A673 (cell line): ENCODE data around the gene SLC41A3. TPM values are rescaled to one million over a fixed set of nuclear protein-coding genes. Genes with fewer than 3 reads are reported as not detected.

Experiments
- BruUV-seq: library from RNA; stranded (reverse); fragments of 400-500 nt; replicated peaks from 2 replicates; lab custom pipeline; 2021; lab: Mats Ljungman, UMichigan
- CTCF ChIA-PET: fragments of 300-600 bp; sonication (Branson Sonifier 250); formaldehyde crosslinking; loops from one replicate; lab custom pipeline; 2022; ENCODE audit warnings: antibody characterized with exemption; lab: Charles Lee
- POLR2A ChIA-PET: fragments of 300-600 bp; sonication (Branson Sonifier 250); formaldehyde crosslinking; loops from one replicate; lab custom pipeline; 2022; ENCODE audit warnings: antibody characterized with exemption; ENCODE audit not compliant: low non-redundant PET; lab: Charles Lee
- DNase-seq: peaks from one replicate; pipeline ENCODE4 v3.0.0-alpha.2; 2015; ENCODE audit warnings: low spot score
- H3K27ac ChIP-seq: fragments of 200-600 bp; sonication (generic); 2 replicates; pipeline ENCODE4 v1.5.1; 2016; ENCODE audit warnings: mixed run types, low read depth, mild to moderate bottlenecking, mixed read lengths, antibody characterized with exemption, low read length; ENCODE audit not compliant: poor library complexity, severe bottlenecking
- H3K27me3 ChIP-seq: fragments of 200-600 bp; sonication (generic); replicated peaks from 2 replicates; pipeline ENCODE4 v1.6.1; 2017; ENCODE audit warnings: mixed run types, low read depth, mild to moderate bottlenecking, mixed read lengths, antibody characterized with exemption, low read length; ENCODE audit not compliant: insufficient read depth, poor library complexity
- H3K36me3 ChIP-seq: fragments of 200-600 bp; sonication (generic); 2 replicates; pipeline ENCODE4 v1.6.1; 2016; ENCODE audit warnings: mixed run types, mild to moderate bottlenecking, mixed read lengths, antibody characterized with exemption, low read length; ENCODE audit not compliant: insufficient read depth, poor library complexity, severe bottlenecking
- H3K4me1 ChIP-seq: fragments of 200-600 bp; sonication (generic); 2 replicates; pipeline ENCODE4 v1.6.1; 2017; ENCODE audit warnings: mixed run types, mild to moderate bottlenecking, mixed read lengths, antibody characterized with exemption, low read length; ENCODE audit not compliant: insufficient read depth, poor library complexity, severe bottlenecking
- H3K4me3 ChIP-seq: fragments of 200-600 bp; sonication (generic); 2 replicates; pipeline ENCODE4 v1.5.1; 2016; ENCODE audit warnings: low read depth, mixed run types, mild to moderate bottlenecking, mixed read lengths, low read length; ENCODE audit not compliant: poor library complexity, severe bottlenecking
- H3K9me3 ChIP-seq: fragments of 200-600 bp; sonication (generic); 2 replicates; pipeline ENCODE4 v1.6.1; 2016; ENCODE audit warnings: mixed run types, low read depth, mild to moderate bottlenecking, mixed read lengths, antibody characterized with exemption, low read length; ENCODE audit not compliant: poor library complexity, severe bottlenecking
- CTCF ChIP-seq: fragments of 300-800, 200-600 bp; sonication (generic); conservative IDR thresholded peaks from 2 replicates; pipeline ENCODE4 v1.5.1; 2017; ENCODE audit warnings: low read depth, mild to moderate bottlenecking, antibody characterized with exemption, low read length, moderate library complexity, mixed read lengths
- EZH2 ChIP-seq: fragments of 200-600 bp; sonication (generic); IDR thresholded peaks from 2 replicates; pipeline ENCODE4 v1.6.1; 2017; ENCODE audit warnings: borderline replicate concordance, low read depth, mild to moderate bottlenecking, mixed read lengths, antibody characterized with exemption, low read length; ENCODE audit not compliant: poor library complexity, severe bottlenecking
- intact Hi-C: fragments of 100-400 bp; cut with micrococcal nuclease; formaldehyde crosslinking; loops from one replicate; pipeline ENCODE4 v1.10.0; 2022; ENCODE audit not compliant: unreplicated experiment
- total RNA-seq: library from RNA; stranded (reverse); gene quantifications from 2 replicates; pipeline ENCODE4 v1.2.3, GENCODE V29; 2021

The SLC41A3 gene
- total RNA-seq, 1 experiment from 2014 or later: 56.5 TPM

GRCh38 chr3:126106336-126107202 lies 22.6 kb upstream of the SLC41A3 start:
- Histone ChIP-seq H3K4me3 (no peak overlapping the region), H3K9me3 (no peaks in the 10 kb centered on the region), H3K27ac (no peak overlapping the region), H3K4me1 (no peaks in the 10 kb centered on the region), H3K36me3 (no peaks in the 10 kb centered on the region), H3K27me3 (no peaks in the 10 kb centered on the region)
- BruUV-seq: no TSS peak
- no peak for DNase-seq
- ChIA-PET POLR2A (no interaction called here), CTCF (no interaction called here)
- TF ChIP-seq CTCF: no peak
- TF ChIP-seq EZH2: no peak
- intact Hi-C loops: no loop called here

GRCh38 chr3:126105691-126106187 lies 21.8 kb upstream of the SLC41A3 start:
- ChIA-PET CTCF (no interaction called here), POLR2A (no interaction called here)
- Histone ChIP-seq H3K9me3 (no peaks in the 10 kb centered on the region), H3K36me3 (no peaks in the 10 kb centered on the region), H3K27me3 (no peaks in the 10 kb centered on the region), H3K4me1 (no peaks in the 10 kb centered on the region), H3K27ac (no peak overlapping the region), H3K4me3 (no peak overlapping the region)
- no TSS peak for BruUV-seq
- TF ChIP-seq CTCF (no peak), EZH2 (no peak)
- intact Hi-C loops: no loop called here
- DNase-seq: no peak

GRCh38 chr3:126104742-126105605 lies 21.1 kb upstream of the SLC41A3 start:
- no peak overlapping the region for H3K4me3 ChIP-seq
- ChIA-PET POLR2A (no interaction called here), CTCF (no interaction called here)
- H3K9me3 ChIP-seq: no peaks in the 10 kb centered on the region
- DNase-seq: no peak
- H3K27me3 ChIP-seq: no peaks in the 10 kb centered on the region
- TF ChIP-seq CTCF: no peak
- TF ChIP-seq EZH2: no peak
- BruUV-seq: no TSS peak
- no peak overlapping the region for H3K27ac ChIP-seq
- no peaks in the 10 kb centered on the region for H3K4me1 ChIP-seq
- intact Hi-C loops: no loop called here
- H3K36me3 ChIP-seq: no peaks in the 10 kb centered on the region
